Non-pigmented ciliary epithelial cell (primary cell): ENCODE data around the gene GRM8.
"Not testable (repeated sequence)": the region's sequence is repeated elsewhere in the genome, so short reads cannot be mapped to it uniquely, and the experiment has no call there.

Experiments used
- DNase-seq: peaks from one replicate; pipeline ENCODE4 v3.0.0-alpha.2; 2010; ENCODE audit warnings: low read depth

Gene GRM8

DNA sequence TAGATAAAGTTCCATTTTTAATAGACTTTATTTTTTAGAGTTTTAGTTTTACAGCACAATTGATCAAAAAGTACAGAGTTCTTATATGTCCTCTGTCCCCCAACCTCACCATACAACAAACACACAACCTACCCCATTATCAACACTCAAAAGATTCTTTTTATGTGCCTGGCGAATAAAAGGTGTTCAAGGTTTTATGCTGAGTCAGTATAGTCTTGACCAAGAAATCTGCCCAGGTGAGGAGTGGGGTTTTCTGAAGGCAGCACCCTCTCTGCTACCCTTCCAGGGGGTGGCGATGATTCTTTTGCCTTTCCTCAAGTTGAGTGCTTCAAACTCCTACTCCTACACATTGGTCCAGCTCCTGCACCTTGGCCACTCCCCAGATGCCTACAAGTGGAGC is 222.9 kb downstream of the GRM8 start:
- no peak for DNase-seq

- DNase-seq = no peak
Measured at GRCh38 chr7:127021857-127022256, 230.9 kb downstream of the GRM8 start.

- DNase-seq = no peak
Measured at GRCh38 chr7:127021019-127021738, 231.6 kb downstream of the GRM8 start.

DNA sequence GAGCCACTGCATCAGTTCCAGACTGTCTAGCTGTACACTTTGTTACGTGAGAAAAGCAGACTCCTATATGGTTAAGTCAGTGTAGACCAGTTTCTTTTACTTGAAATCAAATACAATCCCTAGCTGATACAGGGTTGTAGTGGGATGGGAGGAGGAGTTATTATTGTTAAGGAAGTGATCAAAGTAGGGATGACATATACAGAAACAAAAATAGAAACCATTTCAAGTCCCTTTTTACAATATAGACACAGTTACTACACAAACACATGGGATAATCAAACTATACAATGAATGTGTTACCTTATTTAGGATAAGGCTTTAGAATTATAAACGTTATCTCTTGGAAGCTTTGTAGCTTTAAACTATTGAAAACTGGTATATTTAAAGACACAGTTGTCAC is 233.9 kb downstream of the GRM8 start:
- DNase-seq = no peak

DNA sequence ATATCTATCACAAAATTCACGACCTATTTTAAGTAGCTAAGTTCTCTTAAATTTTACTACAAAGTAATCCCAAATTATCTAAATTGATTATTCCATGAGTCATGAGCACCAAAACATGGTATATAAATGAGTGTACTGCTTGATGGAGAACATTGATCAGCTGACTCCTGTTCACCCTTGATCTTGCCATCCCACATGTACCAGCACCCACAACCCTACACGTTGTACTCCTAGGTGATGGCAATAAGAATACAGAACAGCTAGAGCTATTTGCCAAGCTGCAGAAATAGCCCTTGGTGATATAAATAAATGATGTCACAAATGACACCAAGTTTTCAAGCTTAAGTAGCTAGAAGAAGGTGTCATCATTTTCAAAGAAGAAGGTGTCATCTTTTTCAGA is 235.5 kb downstream of the GRM8 start:
- no peak for DNase-seq

- DNase-seq = no peak
Measured at GRCh38 chr7:127000725-127001124, 252.0 kb downstream of the GRM8 start.

DNA sequence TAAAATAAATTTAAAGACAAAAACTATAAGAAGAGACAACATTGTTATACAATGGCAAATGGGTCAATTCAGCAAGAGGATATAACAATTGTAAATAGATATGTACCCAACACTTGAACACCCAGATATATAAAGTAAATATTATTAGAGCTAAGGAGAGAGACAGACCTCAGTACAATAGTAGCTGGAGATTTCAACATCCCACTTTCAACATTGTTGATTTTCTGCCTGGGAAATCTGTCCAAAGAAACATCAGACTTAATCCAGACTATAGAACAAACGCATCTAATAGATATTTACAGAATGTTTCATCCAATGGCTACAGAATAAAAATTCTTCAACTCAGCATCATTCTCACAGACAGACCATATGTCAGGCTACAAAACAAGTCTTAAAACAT is 256.1 kb downstream of the GRM8 start:
- no peak for DNase-seq

DNA sequence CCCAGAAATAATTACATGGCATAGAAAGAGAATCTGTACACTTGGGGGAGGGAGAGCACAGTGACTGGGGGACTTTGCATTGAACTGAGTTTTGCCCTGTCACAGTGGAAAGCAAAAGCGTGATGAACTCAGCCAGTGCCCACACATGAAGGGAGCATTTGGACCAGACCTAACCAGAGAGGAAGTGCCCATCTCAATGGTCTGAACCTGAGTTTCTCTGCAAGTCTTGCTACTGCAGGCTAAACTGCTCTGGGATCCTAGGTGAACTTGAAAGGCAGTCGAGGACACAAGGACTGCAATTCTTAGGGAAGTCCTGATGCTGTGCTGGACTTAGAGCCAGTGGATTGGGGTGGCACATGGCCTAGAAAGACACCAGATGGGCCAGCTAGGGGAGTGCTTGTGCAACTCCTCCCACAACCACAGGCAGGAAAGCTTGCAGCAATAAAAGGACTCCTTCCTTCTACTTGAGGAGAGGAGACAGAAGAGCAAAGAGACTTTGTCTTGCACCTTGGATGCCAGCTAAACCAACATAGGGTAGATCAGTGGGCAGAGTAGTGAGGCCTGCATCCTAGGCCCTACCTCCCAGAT is 259.0 kb downstream of the GRM8 start:
- no peak for DNase-seq

GRCh38 chr7:126988022-126988421 is 264.7 kb downstream of the GRM8 start:
- DNase-seq = no peak

- no peak for DNase-seq
Measured at GRCh38 chr7:126979722-126980121, 273.0 kb downstream of the GRM8 start.

DNA sequence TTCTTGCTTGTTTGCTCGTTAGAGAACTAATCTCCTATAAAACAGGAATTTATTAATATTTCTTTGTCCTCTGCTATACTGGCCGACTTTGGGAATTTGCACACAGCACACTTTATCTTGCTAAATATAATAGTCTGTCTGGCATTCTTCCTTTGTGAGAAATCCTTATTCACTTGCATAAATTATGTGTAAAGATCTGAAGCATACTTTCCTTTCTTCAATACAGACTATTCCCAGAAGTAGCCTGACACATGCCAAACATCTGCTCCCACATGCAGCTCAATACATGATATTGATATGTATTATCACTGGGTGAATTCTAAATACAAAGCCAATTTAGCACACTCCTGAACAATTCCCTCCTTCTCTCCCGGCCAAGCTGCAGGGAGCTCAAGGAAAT is 273.9 kb downstream of the GRM8 start:
- DNase-seq = no peak

GRCh38 chr7:126973066-126973465 is 279.7 kb downstream of the GRM8 start:
- no peak for DNase-seq

GRCh38 chr7:126972571-126972970 is 280.2 kb downstream of the GRM8 start:
- DNase-seq = no peak

GRCh38 chr7:126959649-126960048 is 293.1 kb downstream of the GRM8 start:
- no peak for DNase-seq

DNA sequence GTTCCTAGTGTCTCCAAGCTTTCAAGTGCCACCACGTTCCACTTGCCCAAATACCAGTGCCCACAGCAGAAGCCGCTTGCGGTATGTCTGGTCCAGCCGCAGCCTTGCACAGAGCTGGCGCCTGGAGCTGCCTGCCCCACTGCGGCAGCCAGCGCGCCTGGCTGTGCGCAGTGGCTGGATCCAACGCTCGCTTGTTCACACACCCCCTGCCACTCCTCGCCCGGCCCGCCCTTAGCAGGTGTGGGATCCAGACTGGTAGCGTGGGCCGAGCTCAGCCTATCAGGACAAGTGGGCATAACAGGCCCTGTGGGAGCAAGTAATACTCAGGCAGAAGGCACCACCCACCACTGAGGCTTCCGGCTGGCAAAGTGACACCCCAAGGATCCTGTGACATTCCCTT is 294.4 kb downstream of the GRM8 start:
- no peak for DNase-seq

DNA sequence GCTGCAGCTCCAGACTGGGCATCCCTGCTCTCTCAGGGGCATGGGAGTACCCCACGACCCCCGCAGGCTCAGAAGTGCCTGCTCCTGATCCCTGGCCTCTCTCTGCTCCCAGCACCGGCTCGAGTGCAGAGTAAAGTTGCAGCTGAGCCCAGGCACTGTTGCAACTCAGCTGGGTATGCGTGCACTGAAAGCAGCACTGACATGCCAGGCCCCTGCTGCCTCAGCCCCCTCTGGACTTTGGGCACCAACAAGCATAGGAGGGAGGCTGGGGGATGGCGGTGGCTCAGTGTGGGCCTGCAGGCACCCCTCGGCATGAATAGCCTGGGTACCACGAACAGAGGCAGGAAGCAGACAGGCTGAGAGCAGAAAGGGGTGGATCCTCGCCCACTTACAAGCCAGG is 295.3 kb downstream of the GRM8 start:
- no peak for DNase-seq

DNA sequence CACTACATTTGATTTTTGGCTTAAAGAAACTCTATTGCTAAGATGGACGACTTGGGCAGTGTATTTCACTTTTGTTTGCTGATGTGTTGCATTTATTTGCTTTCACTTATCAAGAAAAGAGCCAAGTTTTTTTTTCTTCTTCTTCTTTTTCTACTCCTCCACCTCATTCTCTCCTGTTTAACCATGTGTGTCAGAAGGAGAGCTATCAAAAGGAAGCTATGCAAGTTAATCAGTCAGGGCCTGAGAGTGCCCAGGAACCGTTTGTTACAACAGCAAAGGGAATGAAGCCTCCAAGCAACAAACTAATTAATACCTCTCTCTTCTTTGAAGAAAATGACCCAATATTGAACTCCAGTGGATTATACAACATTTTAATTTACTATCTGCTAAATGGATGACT is 299.3 kb downstream of the GRM8 start:
- DNase-seq = no peak

- no peak for DNase-seq
Measured at GRCh38 chr7:126948664-126949063, 304.1 kb downstream of the GRM8 start.

- no peak for DNase-seq
Measured at GRCh38 chr7:126940723-126941307, 311.9 kb downstream of the GRM8 start.

- DNase-seq = no peak
Measured at GRCh38 chr7:126937171-126937570, 315.6 kb downstream of the GRM8 start.

GRCh38 chr7:126931581-126931980 is 321.2 kb downstream of the GRM8 start:
- no peak for DNase-seq

DNA sequence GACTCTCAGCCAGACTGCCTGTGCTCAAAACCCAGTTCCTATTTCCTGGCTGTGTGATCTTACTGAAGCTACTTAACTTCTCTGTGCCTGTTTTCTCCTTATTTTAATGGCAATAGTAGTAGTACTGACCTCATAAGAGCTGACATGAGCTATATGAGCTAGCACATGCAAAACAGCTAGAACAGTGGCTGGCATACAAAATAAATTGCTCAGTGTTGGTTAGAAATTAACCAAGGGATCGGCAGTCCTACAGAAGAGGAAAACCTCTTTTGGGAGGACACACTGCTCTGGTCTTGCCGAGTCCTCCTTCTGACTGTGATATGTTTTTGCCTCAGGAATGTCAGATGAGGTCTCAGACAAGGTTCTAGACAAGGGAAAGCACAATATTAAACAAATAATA is 322.6 kb downstream of the GRM8 start:
- no peak for DNase-seq

DNA sequence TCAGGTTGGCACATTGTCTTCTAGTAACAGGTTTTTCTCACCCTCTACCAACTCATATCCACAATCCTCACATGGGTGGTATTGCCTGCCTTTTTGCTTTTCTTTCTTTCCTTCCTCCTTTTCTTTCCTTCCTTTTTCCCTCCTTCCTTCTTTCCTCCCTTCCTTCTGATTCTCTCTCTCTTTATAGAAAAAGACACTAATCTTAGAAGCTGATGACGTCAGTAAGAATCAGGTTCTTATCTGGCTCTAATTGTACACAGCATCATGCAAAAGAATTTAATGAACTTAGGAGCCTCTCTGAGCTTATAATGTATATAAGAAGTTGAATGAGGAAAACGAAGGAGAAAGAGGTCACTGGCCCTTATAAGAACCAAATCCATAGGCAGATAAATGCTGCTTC is 328.3 kb downstream of the GRM8 start:
- no peak for DNase-seq

- DNase-seq = not testable (repeated sequence)
Measured at GRCh38 chr7:126911627-126912026, 341.1 kb downstream of the GRM8 start.
